ENCODE results near the gene IL1RAPL1.
"Not testable (repeated sequence)": the region's sequence is repeated elsewhere in the genome, so short reads cannot be mapped to it uniquely, and the experiment has no call there.

The IL1RAPL1 gene

DNA sequence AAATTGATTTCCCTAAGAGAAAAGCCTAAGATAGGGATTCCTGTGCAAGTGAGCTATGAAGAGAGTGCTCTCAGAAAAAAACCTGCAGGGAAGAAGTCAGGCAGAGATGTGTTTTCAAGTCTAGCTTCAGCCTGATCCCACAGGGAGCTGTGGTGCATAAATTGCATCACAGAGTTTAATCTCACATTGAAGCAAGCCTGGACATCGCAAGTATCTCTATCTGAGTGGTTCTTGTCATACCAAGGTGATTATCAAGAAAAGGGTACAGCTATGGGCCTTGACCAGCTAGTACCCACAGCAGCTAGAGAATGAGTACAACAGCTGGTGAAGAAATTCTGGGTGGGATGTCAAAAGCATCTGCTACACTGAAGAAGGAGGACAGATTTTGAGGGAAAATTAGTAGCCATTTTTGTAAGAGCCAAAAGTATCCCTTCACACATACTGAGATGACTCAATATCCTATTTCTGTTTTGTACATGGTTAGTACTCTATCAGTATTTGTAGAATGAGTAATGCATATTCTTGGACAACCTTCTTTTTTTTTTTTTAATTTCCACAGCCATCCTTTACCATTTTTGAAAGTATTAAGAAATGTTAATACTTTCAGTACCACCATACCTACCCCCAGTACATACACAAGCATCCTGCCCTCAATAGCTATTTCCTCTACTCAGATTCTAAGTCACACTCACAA lies 708.9 kb downstream of the IL1RAPL1 start:
- no peak for DNase-seq

DNA sequence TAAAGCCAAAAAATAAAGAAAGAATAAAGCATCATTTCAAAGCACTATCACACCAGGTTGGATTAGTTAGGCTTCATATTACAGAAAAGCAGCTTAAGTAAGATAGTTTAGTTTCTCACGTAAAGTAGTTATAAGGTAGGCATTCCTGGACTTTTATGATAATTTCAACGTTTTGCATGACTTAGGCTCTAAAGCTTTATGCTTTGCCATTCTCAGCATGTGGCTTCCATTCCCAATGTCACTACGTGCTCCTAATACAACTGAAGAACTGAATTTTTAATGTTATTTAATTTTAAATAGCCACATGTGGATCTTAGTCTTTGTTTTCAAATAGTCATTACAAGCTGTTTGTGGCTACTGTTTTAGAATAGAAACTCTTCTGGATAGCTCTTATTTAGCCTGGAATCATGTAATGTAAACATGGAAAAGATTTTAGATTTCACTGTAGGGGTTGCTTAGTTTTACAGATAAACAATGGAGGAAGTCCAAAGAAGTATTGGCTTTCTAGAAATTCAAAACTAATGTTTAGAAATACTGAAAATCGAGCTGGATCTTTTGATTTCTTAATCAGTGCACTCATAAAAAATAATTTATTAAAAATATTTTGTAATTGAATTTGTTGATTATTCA lies 710.0 kb downstream of the IL1RAPL1 start:
- no peak for DNase-seq

DNA sequence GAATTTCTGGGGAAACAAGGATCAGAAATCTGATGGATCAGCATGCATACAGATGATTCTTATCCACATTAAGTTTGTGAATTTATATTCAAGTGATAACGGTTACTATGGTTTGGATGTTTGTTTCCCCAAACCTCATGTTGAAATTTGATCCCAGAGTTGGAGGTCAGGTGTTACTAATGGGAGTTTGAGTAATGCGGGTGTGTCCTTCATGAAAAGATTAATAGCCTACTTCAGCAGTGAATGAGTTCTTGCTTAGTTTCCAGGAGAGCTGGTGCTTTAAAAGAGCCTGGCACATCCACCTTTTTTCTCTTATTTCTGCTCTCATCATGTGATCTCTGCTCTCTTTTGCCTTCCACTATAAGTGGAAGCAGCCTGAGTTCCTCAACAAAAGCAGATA lies 712.4 kb downstream of the IL1RAPL1 start:
- no peak for DNase-seq

DNA sequence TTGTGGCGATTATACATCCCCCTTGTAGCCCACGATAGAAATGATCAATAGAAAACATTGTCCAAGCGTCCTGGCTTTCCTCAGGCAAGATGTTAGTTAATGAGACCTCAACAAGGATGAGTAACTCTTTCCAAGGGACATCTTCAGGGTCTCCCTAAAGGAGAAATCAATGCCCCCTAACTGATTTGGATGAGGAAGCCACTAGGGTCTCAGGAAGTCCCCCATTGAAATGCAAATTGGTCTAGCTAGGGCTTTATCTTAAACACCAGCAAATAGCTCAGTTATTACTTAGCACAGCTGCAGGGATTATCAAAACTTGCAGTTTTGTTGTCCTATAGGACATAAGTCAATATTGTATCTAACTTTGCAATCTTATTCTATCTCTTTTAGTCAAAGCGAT lies 721.5 kb downstream of the IL1RAPL1 start:
- DNase-seq, result no peak

DNA sequence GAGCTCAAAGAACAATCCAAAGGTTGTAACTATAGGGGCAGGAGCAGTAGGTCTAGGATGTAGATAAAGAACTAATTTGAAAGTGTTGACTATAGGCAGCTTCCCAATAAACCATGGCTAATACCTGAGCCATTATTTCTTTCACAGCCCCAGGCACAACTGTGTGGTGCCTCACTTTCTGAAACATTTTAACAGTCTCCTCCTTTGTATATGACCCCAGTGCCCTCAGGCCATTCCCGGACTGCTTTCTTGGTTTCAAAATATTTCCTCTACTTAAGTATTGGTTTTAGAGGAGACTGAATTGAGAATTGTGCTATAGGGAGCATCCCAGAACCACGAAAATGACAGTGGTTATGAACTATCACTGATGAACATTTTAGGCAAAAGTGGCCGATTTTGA lies 728.7 kb downstream of the IL1RAPL1 start:
- no peak for DNase-seq

DNA sequence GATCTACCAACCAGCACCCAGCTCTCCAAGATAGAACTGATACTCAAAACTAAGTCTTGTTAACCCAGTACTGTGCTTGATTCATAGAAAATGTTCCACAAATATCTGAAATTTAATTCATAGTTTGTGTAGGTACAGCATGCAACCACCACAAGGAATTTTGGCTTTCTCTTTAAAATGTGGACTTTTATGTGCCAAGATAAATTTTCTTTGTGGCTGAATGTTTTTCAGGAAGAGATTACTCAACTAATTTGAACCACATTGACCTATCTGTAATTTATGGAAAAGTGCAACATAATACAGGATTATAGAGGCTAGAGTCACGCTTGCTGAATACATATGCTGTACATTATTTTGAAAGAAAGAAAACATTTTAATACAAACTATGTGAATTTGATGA lies 730.8 kb downstream of the IL1RAPL1 start:
- DNase-seq, result no peak

DNA sequence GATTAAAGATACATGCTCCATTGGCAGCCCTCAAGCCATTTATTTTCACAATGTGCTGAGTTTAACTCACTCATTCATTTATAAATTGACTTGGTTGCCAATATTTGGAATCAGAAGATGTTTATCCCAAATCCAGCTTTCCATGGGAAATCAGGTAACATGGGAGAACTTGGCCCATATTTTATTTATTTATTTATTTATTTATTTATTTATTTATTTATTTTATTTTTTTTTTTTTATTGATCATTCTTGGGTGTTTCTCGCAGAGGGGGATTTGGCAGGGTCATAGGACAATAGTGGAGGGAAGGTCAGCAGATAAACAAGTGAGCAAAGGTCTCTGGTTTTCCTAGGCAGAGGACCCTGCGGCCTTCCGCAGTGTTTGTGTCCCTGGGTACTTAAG lies 745.2 kb downstream of the IL1RAPL1 start:
- DNase-seq, result not testable (repeated sequence)

DNA sequence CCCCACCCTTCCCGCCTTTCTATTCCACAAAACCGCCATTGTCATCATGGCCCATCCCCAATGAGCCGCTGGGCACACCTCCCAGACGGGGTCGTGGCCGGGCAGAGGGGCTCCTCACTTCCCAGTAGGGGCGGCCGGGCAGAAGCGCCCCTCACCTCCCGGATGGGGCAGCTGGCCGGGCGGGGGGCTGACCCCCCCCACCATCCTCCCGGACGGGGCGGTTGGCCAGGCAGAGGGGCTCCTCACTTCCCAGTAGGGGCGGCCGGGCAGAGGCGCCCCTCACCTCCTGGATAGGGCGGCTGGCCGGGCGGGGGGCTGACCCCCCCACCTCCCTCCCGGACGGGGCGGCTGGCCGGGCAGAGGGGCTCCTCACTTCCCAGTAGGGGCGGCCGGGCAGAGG lies 745.8 kb downstream of the IL1RAPL1 start:
- not testable (repeated sequence) for DNase-seq

DNA sequence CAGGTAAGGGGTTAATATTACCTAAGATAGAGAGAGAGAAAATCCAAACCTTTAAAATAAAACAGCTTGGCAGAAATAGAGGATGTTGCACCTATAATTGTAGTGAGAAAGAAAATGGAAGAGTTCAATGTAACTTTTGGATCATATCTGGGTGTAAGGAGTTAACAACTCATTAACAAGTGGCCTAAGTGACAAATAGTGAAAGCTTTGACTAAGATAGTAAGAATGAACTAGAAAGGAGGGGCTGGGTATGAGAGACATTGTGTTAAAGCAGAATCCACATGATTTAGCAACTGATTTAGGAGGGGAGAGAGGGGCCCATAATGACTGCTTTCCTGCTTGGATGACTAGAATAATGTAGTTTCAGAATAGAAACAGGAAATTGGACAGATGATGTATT lies 761.0 kb downstream of the IL1RAPL1 start:
- no peak for DNase-seq

DNA sequence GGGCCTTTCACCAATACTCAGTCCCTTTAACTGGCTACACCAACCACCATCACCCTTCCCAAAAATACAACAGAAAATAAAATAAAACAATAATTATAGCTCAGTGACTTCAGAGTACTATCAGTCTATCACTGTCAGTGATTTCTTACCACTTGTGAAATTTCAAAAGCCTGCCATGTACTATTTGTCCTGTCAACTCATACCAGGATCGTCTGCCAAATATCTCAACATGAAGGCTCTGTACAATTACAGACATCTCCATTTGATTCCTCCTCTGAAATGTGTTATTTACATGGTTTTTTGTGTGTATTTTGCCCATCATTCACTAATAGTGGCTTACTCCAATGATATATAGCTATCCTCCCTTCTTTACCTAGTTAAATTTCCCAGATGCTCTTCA lies 772.0 kb downstream of the IL1RAPL1 start:
- no peak for DNase-seq

DNA sequence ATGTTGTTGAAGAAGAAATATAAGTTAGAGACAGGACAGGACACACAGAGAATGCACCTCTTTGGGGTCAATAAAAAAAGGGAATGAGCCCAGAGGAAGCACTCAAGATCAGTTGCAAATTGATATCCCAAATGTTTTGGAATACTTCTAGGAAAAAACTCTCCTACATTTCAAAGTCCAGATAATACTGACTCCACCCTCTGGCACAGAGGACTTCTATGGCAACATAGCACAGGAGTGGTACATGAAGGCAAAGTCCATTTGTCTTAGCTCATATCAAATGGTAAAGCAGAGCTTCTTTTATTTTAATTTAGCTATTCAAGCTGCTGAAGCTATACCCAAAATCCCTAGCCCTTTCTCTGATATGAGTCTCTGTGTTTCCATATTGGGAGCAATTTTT lies 787.5 kb downstream of the IL1RAPL1 start:
- DNase-seq, result not testable (repeated sequence)

DNA sequence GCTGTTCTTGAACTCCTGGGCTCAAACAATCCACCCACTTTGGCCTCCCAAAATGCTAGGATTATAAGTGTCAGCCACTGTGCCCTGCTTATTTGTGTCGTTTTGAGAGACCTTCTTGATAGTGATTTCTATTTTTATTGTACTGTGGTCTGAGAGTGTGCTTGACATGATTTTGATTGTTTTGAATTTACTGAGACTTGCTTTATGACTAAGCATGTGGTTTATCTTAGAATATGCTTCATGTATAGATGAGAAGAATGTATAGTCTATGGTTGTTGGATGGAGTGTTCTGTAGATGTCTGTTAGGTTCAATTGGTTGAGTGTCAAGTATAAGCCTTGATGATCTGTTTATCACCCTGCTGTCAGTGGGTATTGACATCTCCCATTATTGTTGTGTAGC lies 789.3 kb downstream of the IL1RAPL1 start:
- no peak for DNase-seq

DNA sequence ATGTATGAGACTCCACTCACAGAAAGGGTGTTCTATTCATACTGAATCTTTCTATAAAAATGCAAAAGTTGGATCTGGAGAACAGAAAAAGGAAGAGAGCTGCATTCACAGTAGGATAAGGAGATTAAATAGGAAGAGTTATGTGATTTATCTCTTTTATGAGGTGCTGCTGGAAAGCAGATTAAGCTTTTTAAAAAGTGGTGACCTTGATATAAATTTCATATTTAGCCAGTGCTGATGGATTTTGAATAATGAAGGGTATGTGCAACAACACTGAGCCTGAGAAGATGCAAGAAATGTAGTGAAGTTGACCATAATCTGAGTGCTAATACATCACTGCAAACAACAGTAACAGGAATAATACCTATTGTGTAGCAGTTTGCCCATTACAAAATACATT lies 795.6 kb downstream of the IL1RAPL1 start:
- DNase-seq, result no peak

DNA sequence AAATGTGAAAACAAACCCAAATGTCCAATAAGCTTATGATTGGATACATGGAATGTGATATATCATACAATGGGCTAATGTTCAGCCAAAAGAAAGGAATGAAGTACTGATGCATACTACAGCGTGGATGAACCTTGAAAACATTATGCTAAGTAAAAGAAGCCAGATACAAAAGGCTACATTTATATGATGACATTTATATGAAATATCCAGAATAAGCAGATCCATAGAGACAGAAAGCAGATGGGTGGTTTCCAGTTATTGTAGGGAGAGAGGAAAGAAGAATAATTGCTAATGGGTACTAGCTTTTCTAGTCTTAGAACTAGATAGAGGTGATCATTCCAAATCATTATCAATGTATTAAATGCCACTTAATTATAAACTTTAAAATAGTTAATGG lies 801.3 kb downstream of the IL1RAPL1 start:
- DNase-seq, result no peak

DNA sequence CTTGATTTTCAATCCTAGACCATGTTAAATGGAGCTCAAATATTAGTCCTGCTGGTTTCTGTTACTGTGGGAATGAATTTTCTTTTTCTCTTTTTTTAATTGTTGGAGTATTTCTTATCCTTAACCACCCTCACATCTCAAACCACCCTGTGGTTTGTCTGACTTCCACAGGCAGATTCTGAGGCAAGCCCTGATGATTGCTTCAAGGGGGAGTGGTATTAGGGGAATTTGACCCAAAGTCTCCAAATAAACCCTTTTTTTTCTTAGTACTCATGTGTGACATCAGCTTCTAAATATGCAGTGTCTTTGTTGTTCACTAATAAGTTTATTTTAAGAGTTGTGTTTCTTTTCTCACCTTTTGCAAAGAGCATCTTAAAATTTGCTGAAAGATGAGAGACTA lies 810.3 kb downstream of the IL1RAPL1 start:
- no peak for DNase-seq

DNA sequence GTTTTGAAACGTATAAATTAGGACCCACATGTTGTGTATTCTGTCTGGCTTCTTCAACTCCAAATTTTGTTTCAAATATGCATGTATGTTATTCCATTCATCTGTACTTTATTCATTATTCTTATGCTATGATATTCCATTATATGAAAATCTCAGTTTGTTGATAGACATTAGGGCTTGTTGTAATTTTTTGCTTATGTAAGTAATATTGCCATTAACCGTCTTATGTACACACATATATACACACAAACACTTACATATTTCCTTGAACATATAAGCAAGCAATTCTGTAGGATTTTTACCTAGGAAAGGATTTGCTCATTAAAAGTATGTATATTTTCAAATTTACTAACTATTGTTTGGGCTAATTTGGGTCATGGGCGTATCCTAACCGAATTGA lies 820.1 kb downstream of the IL1RAPL1 start:
- DNase-seq, result no peak

DNA sequence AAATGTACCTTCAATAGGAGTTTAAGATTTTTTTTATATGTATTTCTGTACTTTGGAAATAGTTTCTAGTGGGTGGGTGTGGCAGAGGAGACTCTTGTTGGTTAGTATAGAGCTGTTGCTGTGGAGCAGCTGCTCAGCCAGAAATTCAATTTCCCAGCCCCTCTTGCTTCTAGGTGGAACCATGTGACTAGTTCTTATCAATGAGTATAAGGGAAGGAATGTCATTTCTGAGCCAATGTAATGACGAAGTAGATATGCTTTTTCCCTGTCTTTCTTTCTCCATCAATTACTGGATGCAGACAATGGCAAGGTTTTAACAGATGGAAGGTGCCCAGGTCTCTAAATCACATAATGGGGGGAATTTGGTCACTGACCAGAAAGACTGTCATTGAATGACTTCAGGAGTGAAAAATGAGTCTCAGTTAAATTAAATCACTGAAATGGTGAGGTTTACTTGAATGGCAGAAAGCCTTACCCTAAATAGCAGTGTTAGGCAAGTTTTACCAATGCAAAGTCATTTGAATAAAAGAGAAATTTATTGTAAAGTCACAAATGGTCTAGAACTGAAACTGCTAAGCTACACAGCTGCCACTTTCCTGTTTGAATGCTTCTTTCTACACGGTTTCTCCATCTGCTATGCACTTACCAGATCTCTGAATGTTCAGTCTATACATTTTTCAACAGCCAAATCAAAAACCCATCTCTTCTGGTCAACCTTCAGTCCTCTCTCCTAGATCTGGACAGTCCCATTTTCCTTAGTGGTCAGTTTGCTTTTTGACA lies 832.7 kb downstream of the IL1RAPL1 start:
- no peak for DNase-seq

DNA sequence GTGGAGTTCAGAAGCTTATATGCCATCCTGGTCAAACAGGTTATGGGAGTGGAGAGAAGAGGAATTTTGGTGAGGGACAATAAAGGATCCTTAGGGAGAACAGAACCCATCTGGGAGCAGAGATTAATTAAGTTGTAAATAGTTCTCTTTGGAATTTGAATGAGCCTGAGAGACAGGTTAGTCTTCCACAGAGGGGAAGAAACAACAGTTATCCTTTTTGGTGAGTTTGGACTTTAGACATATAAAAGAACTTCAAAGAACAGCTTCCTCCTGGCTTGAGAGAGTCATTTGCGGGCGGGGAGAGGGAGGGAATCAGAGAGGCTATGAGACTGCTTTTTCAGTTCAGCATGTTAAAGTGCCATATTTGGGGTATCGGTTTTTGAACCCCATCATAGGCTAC lies 834.8 kb downstream of the IL1RAPL1 start:
- no peak for DNase-seq

DNA sequence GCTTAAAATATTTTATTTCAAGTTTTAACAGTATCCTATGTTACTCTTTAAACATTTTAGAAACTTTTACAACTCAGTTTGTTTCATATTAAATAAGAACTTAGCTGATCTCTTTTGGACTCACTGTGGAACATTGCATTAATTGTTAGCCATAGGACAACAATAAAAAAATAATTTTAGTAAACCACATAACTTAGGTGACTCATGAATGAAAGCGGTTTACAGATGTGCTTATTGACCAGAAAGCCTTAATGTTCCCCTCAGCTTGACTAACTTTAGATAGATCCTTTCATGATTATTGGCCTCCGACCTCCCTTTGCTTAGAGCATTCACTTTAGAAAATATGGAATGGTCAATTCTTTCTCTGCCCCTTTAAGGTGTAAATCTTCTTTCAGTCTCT lies 844.6 kb downstream of the IL1RAPL1 start:
- no peak for DNase-seq

DNA sequence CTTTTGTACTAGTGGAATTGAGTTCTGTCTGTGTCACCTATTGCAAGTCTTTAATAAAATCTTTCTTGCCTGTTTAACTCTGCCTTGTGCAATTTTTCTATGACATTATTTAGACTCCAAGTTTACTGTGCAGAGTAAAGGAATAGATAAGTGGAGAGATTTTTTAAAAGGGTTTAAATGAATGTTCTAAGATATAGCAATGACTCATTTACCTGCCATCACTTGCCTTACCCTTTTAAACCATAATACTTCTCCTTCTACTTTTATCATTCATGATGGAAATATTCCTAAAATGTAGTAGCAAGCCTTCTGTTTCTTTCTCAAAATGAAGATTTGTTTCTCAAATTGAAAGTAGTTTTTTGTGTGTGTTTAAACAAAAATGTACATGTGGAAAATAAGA lies 845.3 kb downstream of the IL1RAPL1 start:
- no peak for DNase-seq

DNA sequence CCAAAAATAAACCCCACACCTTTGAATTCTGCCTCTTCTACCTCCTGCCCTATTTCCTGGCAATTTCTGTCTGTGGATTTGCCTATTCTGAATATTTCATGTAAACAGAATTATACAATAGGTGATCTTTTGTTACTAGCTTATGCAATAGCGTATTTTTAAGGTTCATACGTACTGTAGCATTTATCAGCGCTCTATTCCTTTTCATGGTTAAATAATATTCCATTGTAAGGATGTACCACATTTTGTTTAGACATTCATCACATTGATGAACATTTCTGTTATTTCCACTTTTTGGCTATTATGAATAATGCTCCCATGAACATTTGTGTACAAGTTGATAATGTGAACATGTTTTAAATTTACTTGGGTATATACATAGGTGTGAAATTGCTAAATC lies 847.7 kb downstream of the IL1RAPL1 start:
- no peak for DNase-seq

DNA sequence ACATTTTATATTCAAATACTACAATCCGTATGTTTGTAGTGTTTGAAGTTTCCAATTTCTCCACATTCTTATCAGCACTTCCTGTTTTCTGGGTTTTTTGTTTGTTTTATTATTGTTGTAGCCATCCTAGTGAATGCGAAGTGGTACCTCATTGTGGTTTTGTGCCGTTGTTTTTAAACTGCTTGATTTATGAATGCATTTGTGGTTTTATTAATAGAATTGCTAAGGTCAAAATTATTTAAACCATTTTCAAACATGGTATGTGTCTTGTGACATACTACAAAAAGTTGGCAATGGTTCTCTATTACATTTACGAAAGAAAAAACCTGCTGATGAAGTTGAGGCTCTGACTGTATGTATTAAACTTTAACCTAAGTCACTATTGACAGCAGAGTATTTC lies 848.1 kb downstream of the IL1RAPL1 start:
- no peak for DNase-seq

DNA sequence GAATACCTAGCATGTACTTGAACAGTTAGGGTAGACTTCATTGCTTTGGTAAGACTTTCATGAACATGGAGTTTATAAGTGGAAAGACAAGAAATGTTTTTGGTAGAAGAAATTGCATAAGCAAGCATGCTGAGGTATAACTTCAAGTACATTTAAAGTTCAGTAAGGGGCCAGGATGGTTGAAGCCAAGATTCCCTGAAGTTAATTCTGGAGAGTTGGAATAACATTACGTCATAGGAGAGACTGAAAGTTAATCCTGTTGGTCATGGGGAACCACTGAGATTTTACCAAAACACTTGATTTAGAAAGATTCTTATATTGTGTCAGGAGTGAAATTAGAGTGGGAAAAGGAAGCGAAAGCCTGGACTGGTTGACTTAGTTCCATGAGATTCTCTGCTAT lies 860.6 kb downstream of the IL1RAPL1 start:
- DNase-seq, result no peak

DNA sequence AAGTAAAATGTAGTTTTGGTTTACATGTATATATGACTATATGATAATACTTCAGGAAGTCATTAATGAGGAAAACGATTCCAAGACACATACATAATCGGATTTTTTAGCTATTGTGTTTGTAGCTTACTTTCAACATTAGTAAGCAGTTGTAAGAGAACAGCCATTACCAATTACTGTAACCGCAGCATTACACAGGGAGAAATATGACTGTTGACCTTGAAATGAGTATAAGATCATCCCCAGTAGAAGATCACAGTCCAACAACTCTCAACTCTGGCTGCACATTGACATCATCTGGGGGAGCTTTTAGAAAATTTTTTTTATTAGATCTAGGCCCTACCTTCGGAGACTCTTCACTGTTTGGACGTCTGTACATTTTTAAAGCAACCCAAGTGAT lies 866.1 kb downstream of the IL1RAPL1 start:
- DNase-seq, result no peak

Measured in CD4-positive, alpha-beta T cell treated with Interleukin-10 for 1 hour (primary cell).